Endothelial cell (in vitro differentiated cells): ENCODE measurements around the gene NAALADL2. TPM values are rescaled to one million over a fixed set of nuclear protein-coding genes. Genes with fewer than 3 reads are reported as not detected.

Experiments
- DNase-seq: peaks from one replicate; pipeline ENCODE4 v3.0.0; 2021; ENCODE audit warnings: low spot score
- H3K27ac Mint-ChIP-seq: one replicate; pipeline ENCODE4 v1.8.0; 2021; ENCODE audit warnings: mixed read lengths, inconsistent platforms; ENCODE audit not compliant: unreplicated experiment
- H3K27me3 Mint-ChIP-seq: one replicate; pipeline ENCODE4 v1.8.0; 2021; ENCODE audit warnings: mild to moderate bottlenecking, moderate library complexity, mixed read lengths, inconsistent platforms; ENCODE audit not compliant: unreplicated experiment
- H3K36me3 Mint-ChIP-seq: one replicate; pipeline ENCODE4 v1.8.0; 2021; ENCODE audit warnings: mild to moderate bottlenecking, low read depth, mixed read lengths, inconsistent platforms; ENCODE audit not compliant: unreplicated experiment
- H3K4me1 Mint-ChIP-seq: one replicate; pipeline ENCODE4 v1.8.0; 2021; ENCODE audit warnings: mild to moderate bottlenecking, mixed read lengths, inconsistent platforms; ENCODE audit not compliant: unreplicated experiment
- H3K4me3 Mint-ChIP-seq: one replicate; pipeline ENCODE4 v1.8.0; 2021; ENCODE audit warnings: mild to moderate bottlenecking, mixed read lengths, inconsistent platforms; ENCODE audit not compliant: unreplicated experiment
- H3K9me3 Mint-ChIP-seq: one replicate; pipeline ENCODE4 v1.8.0; 2021; ENCODE audit warnings: mixed read lengths, inconsistent platforms; ENCODE audit not compliant: unreplicated experiment
- CTCF ChIP-seq: fragments of 200-600 bp; sonication (generic); IDR thresholded peaks from one replicate; pipeline ENCODE4 v1.5.0; 2021; ENCODE audit warnings: antibody characterized with exemption; ENCODE audit not compliant: unreplicated experiment
- total RNA-seq: library from RNA; stranded (reverse); fragmentation: NEBNext Ultra II Directional; extraction: Animal tissue kit (Norgen Biotek cat#: 25700); gene quantifications from one replicate; pipeline ENCODE4 v1.2.1, GENCODE V29; 2021; ENCODE audit not compliant: unreplicated experiment

NAALADL2 gene
- total RNA-seq, 1 donor from 2014 or later, result 3.5 TPM

DNA sequence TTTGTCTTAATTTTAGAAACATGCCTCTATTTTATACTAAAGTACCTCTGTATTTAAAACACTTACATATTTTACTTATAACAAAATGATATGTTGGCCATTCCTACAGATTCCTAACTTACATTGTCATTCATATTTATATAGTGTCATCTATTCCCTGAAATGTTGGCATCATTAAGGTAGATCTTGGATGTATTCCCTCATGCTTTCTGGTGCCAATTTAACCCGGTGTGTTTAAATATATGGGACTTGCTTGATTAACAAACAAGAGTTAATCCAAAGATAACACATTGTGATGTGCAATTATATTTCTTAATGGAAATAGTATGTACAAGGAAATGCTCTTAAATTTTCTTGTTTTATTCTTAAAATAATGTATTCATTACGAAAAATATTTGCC lies 352.3 kb downstream of the NAALADL2 start:
- no peak for DNase-seq
- Mint-ChIP-seq H3K36me3 (no peaks in the 10 kb centered on the region), H3K27ac (no peak overlapping the region), H3K9me3 (no peaks in the 10 kb centered on the region), H3K4me3 (no peak overlapping the region), H3K27me3 (no peaks in the 10 kb centered on the region), H3K4me1 (no peaks in the 10 kb centered on the region)
- TF ChIP-seq CTCF, result no peak

- H3K4me1 Mint-ChIP-seq, result no peaks in the 10 kb centered on the region
- TF ChIP-seq CTCF, result no peak
- H3K27me3 Mint-ChIP-seq, result no peaks in the 10 kb centered on the region
- no peak overlapping the region for H3K27ac Mint-ChIP-seq
- H3K9me3 Mint-ChIP-seq, result no peaks in the 10 kb centered on the region
- H3K36me3 Mint-ChIP-seq, result no peaks in the 10 kb centered on the region
- DNase-seq, result no peak
- H3K4me3 Mint-ChIP-seq, result no peak overlapping the region
Observed at GRCh38 chr3:175212896-175213295, 353.8 kb downstream of the NAALADL2 start.

- Mint-ChIP-seq H3K36me3 (no peaks in the 10 kb centered on the region), H3K27ac (no peak overlapping the region), H3K4me3 (no peak overlapping the region), H3K4me1 (no peaks in the 10 kb centered on the region), H3K9me3 (no peaks in the 10 kb centered on the region), H3K27me3 (no peaks in the 10 kb centered on the region)
- no peak for TF ChIP-seq CTCF
- no peak for DNase-seq
Observed at GRCh38 chr3:175214216-175214615, 355.1 kb downstream of the NAALADL2 start.

DNA sequence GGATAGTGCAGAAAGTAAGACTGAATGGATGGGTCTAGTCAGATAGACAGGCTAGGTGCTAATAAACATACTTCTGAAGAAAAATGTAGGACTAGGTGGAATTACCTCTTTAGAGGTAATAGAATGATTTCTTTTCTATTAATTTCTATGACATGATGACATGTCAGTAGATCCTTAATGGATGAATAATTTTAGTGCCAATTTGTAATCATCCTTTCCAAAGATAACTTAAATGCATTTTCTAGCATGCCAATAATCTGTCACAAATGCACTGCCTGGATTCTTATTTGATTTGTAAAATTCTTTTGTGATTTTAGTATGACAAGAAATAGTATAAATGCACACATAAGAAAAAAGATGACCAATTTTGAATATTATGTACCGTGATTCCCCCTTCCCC lies 356.7 kb downstream of the NAALADL2 start:
- no peaks in the 10 kb centered on the region for H3K36me3 Mint-ChIP-seq
- H3K27me3 Mint-ChIP-seq, result no peaks in the 10 kb centered on the region
- no peak overlapping the region for H3K27ac Mint-ChIP-seq
- no peaks in the 10 kb centered on the region for H3K9me3 Mint-ChIP-seq
- H3K4me1 Mint-ChIP-seq, result no peaks in the 10 kb centered on the region
- no peak for TF ChIP-seq CTCF
- no peak for DNase-seq
- H3K4me3 Mint-ChIP-seq, result no peak overlapping the region

DNA sequence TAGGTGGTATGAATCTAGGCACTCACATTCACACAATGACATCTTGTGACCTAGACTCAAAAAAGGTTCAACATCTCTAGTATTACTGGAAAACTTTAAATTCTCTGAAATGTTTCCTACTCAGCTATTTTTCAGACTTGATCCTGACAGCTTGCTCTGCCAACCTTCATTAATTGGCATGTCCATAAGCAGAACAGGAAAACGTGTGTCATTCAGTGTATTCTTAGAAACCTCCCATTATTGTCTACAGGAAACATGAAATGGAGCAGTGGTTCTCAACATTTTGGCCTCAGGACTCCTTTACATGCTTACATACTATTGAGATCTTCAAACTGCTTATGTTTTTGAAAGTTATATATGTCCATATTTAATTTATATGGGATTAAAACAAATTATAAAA lies 363.2 kb downstream of the NAALADL2 start:
- Mint-ChIP-seq H3K9me3 (no peaks in the 10 kb centered on the region), H3K4me3 (no peak overlapping the region), H3K4me1 (no peaks in the 10 kb centered on the region), H3K27me3 (no peaks in the 10 kb centered on the region), H3K27ac (no peak overlapping the region), H3K36me3 (no peaks in the 10 kb centered on the region)
- no peak for TF ChIP-seq CTCF
- no peak for DNase-seq
